Measurements from ENCODE around the gene NELFCD.

DNA sequence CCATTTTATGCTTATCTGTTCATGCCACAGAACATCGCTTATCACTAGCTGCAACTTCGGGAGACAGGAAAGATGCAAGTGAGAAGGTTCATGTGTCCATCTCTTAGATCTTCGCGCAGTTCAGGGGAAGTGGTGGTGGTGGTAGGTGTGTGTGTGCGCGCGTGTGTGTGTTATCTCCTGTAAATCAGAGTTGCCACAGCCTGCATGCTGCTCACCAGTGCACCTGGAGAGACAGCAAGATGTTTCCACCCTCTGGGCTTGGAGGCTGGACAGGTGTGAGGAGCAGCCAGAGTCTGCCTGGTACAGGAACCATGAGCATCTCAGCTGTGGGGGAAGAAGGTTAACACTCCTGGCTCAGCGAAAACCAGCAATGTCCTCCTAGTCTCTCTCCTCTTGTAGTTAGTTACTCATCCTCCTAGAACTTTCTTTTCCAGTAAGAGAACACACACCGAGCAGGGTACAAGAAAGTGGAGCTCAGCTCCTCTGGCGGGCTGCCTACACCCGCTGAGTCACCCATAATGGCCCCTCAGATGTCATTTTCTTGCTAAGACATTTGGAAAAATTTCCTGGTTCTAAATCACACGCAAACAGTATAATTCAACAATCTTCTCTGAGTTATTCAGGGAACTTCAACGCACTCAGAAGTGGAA is 33.0 kb downstream of the NELFCD start:
- TF ChIP-seq, protein P1, sequence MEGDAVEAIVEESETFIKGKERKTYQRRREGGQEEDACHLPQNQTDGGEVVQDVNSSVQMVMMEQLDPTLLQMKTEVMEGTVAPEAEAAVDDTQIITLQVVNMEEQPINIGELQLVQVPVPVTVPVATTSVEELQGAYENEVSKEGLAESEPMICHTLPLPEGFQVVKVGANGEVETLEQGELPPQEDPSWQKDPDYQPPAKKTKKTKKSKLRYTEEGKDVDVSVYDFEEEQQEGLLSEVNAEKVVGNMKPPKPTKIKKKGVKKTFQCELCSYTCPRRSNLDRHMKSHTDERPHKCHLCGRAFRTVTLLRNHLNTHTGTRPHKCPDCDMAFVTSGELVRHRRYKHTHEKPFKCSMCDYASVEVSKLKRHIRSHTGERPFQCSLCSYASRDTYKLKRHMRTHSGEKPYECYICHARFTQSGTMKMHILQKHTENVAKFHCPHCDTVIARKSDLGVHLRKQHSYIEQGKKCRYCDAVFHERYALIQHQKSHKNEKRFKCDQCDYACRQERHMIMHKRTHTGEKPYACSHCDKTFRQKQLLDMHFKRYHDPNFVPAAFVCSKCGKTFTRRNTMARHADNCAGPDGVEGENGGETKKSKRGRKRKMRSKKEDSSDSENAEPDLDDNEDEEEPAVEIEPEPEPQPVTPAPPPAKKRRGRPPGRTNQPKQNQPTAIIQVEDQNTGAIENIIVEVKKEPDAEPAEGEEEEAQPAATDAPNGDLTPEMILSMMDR (IDR thresholded peaks at IDR 0.05; ENCODE audit: borderline replicate concordance, extremely low read depth, low read length, poor library complexity, severe bottlenecking), result no peak
- no peak for TF ChIP-seq EZH2 (IDR thresholded peaks at IDR 0.05; ENCODE audit: borderline replicate concordance, low read depth, low read length, severe bottlenecking)
